ENCODE results near the gene PARP15.

The PARP15 gene

DNA sequence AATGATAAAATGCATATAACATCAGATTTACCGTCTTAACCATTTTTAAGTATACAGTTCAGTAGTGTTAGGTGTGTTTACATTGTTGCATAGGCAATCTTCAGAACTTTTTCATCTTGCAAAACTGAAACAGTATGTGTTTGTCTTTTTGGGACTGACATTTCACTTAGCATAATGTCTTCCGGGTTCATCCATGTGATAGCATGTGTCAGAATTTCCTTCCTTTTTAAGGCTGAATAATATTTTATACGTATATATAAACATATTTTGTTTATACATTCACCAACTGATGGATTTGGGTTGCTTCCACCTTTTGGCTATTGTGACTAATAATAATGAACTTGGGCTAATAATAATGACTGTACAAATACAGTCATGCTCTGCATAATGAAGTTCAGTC lies 3.0 kb downstream of the PARP15 start:
- Histone ChIP-seq H3K27me3 (ENCODE audit: insufficient read depth, low read depth) (no peaks in the 10 kb centered on the region), H3K9ac (no peak overlapping the region), H3K27ac (no peak overlapping the region), H2AFZ (ENCODE audit: low read depth) (no peak overlapping the region), H3K4me2 (no peak overlapping the region), H3K4me3 (IDR thresholded peaks at IDR 0.05; ENCODE audit: insufficient read depth, low read depth, low read length) (no peak overlapping the region), H4K20me1 (ENCODE audit: insufficient read depth) (no peaks in the 10 kb centered on the region), H3K4me1 (ENCODE audit: low read depth, poor library complexity, severe bottlenecking) (no peaks in the 10 kb centered on the region), H3K36me3 (ENCODE audit: insufficient read depth) (no peaks in the 10 kb centered on the region), H3K79me2 (ENCODE audit: insufficient read depth, low read depth) (no peaks in the 10 kb centered on the region)
- no peak for TF ChIP-seq CTCF (conservative IDR thresholded peaks at IDR 0.05; ENCODE audit: low read depth, low read length)

DNA sequence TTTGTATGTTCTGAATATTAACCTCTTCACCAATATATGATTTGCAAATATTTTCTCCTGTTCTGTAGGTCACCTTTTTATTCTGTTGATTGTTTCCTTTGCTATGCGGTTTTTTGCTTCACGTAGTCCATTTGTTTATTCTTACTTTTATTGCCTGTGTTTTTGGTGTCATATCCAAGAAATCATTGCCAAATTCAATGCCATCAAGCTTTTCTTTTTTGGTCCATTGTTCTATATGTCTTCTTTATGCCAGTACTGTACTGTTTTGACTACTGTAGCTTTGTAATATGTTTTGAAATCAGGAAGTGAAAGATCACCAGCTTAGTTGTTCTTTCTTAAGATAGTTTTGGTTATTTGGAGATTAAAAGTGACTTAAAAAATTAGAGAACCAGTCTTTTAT lies 4.2 kb downstream of the PARP15 start:
- TF ChIP-seq CTCF (conservative IDR thresholded peaks at IDR 0.05; ENCODE audit: low read depth, low read length) = no peak
- Histone ChIP-seq H3K27me3 (ENCODE audit: insufficient read depth, low read depth) (no peaks in the 10 kb centered on the region), H3K36me3 (ENCODE audit: insufficient read depth) (no peaks in the 10 kb centered on the region), H3K4me3 (IDR thresholded peaks at IDR 0.05; ENCODE audit: insufficient read depth, low read depth, low read length) (no peak overlapping the region), H3K27ac (no peak overlapping the region), H2AFZ (ENCODE audit: low read depth) (no peak overlapping the region), H3K4me1 (ENCODE audit: low read depth, poor library complexity, severe bottlenecking) (no peaks in the 10 kb centered on the region), H3K4me2 (no peak overlapping the region), H4K20me1 (ENCODE audit: insufficient read depth) (no peaks in the 10 kb centered on the region), H3K9ac (no peak overlapping the region), H3K79me2 (ENCODE audit: insufficient read depth, low read depth) (no peaks in the 10 kb centered on the region)

GRCh38 chr3:122582390-122582789 lies 4.9 kb downstream of the PARP15 start:
- Histone ChIP-seq H3K27ac (no peak overlapping the region), H3K79me2 (ENCODE audit: insufficient read depth, low read depth) (no peaks in the 10 kb centered on the region), H3K27me3 (ENCODE audit: insufficient read depth, low read depth) (no peaks in the 10 kb centered on the region), H3K4me3 (IDR thresholded peaks at IDR 0.05; ENCODE audit: insufficient read depth, low read depth, low read length) (no peak overlapping the region), H3K36me3 (ENCODE audit: insufficient read depth) (no peaks in the 10 kb centered on the region), H3K4me2 (no peak overlapping the region), H4K20me1 (ENCODE audit: insufficient read depth) (no peaks in the 10 kb centered on the region), H3K9ac (no peak overlapping the region), H2AFZ (ENCODE audit: low read depth) (no peak overlapping the region), H3K4me1 (ENCODE audit: low read depth, poor library complexity, severe bottlenecking) (no peaks in the 10 kb centered on the region)
- TF ChIP-seq CTCF (conservative IDR thresholded peaks at IDR 0.05; ENCODE audit: low read depth, low read length) = no peak

- no peak for TF ChIP-seq CTCF (conservative IDR thresholded peaks at IDR 0.05; ENCODE audit: low read depth, low read length)
- H3K4me3 ChIP-seq (IDR thresholded peaks at IDR 0.05; ENCODE audit: insufficient read depth, low read depth, low read length) = no peak overlapping the region
- no peak overlapping the region for H3K27ac ChIP-seq
These were observed 8.6 kb downstream of the PARP15 start for GRCh38 chr3:122586098-122586497.

More at GRCh38 chr3:122586098-122586497, 8.6 kb downstream of the PARP15 start:
- Histone ChIP-seq H3K36me3 (ENCODE audit: insufficient read depth) (no peaks in the 10 kb centered on the region), H3K4me2 (no peak overlapping the region), H2AFZ (ENCODE audit: low read depth) (no peak overlapping the region), H3K27me3 (ENCODE audit: insufficient read depth, low read depth) (no peaks in the 10 kb centered on the region), H3K4me1 (ENCODE audit: low read depth, poor library complexity, severe bottlenecking) (no peaks in the 10 kb centered on the region), H3K9ac (no peak overlapping the region), H3K79me2 (ENCODE audit: insufficient read depth, low read depth) (no peaks in the 10 kb centered on the region), H4K20me1 (ENCODE audit: insufficient read depth) (no peaks in the 10 kb centered on the region)

Data from KMS-11 (cell line).